Keratinocyte (primary cell): ENCODE measurements around the gene PLXNB2. TPM values are rescaled to one million over a fixed set of nuclear protein-coding genes. Genes with fewer than 3 reads are reported as not detected.

Experiments
- DNase-seq: peaks from one replicate; pipeline ENCODE4 v3.0.0-alpha.2; 2011; ENCODE audit warnings: low read depth, missing footprints, low spot score
- FAIRE-seq: peaks from 2 replicates; lab custom pipeline; 2011; peaks lifted over from hg19 to GRCh38; lab: Jason Lieb, UNC
- H2AFZ ChIP-seq: 2 replicates; pipeline ENCODE4 v1.6.0; 2012; ENCODE audit warnings: low read length, control low read depth, inconsistent platforms; ENCODE audit not compliant: control insufficient read depth
- H3K27ac ChIP-seq: 2 replicates; pipeline ENCODE4 v1.5.1; 2011; ENCODE audit warnings: low read length; ENCODE audit not compliant: control insufficient read depth, insufficient read depth
- H3K27me3 ChIP-seq: 3 replicates; pipeline ENCODE4 v1.6.0; 2011; ENCODE audit warnings: low read length; ENCODE audit not compliant: control insufficient read depth, insufficient read depth; ENCODE audit errors: extremely low read depth
- H3K36me3 ChIP-seq, 2 experiments: 2 replicates in 1 of 2; 3 replicates in 1 of 2; pipeline ENCODE4 v1.5.1; 2011; ENCODE audit warnings: low read length in 2 of 2, mild to moderate bottlenecking in 1 of 2; ENCODE audit not compliant: control insufficient read depth in 2 of 2, insufficient read depth in 2 of 2; ENCODE audit errors: extremely low read depth in 1 of 2
- H3K4me1 ChIP-seq: 3 replicates; pipeline ENCODE4 v1.5.1; 2011; ENCODE audit warnings: low read length; ENCODE audit not compliant: control insufficient read depth, insufficient read depth; ENCODE audit errors: extremely low read depth
- H3K4me2 ChIP-seq: 3 replicates; pipeline ENCODE4 v1.6.0; 2011; ENCODE audit warnings: low read depth, low read length; ENCODE audit not compliant: control insufficient read depth, insufficient read depth; ENCODE audit errors: extremely low read depth
- H3K4me3 ChIP-seq, 3 experiments: fragments of 200-600 bp in 1 of 3; sonication (generic) in 1 of 3; 2 replicates in 2 of 3; 3 replicates in 1 of 3; pipeline ENCODE4 v1.5.1; 2011 to 2016; ENCODE audit warnings: low read length in 3 of 3, mild to moderate bottlenecking in 3 of 3, control low read depth in 2 of 3, inconsistent platforms in 1 of 3, low read depth in 1 of 3, mixed read lengths in 1 of 3, mixed run types in 1 of 3, moderate library complexity in 1 of 3; ENCODE audit not compliant: control insufficient read depth in 2 of 3, insufficient read depth in 2 of 3; ENCODE audit errors: extremely low read depth in 1 of 3
- H3K79me2 ChIP-seq: 2 replicates; pipeline ENCODE4 v1.6.0; 2012; ENCODE audit warnings: low read length; ENCODE audit not compliant: control insufficient read depth, insufficient read depth
- H3K9ac ChIP-seq: 3 replicates; pipeline ENCODE4 v1.6.0; 2011; ENCODE audit warnings: low read length; ENCODE audit not compliant: control insufficient read depth, insufficient read depth; ENCODE audit errors: extremely low read depth
- H3K9me1 ChIP-seq: 3 replicates; pipeline ENCODE4 v1.6.0; 2011; ENCODE audit warnings: low read length; ENCODE audit not compliant: control insufficient read depth, insufficient read depth; ENCODE audit errors: extremely low read depth
- H3K9me3 ChIP-seq: 2 replicates; pipeline ENCODE4 v1.5.1; 2012; ENCODE audit warnings: low read depth, low read length; ENCODE audit not compliant: control insufficient read depth
- H4K20me1 ChIP-seq: 3 replicates; pipeline ENCODE4 v1.6.0; 2011; ENCODE audit warnings: low read length; ENCODE audit not compliant: control insufficient read depth, insufficient read depth; ENCODE audit errors: extremely low read depth
- CTCF ChIP-seq, 3 experiments: IDR thresholded peaks in 1 of 3; conservative IDR thresholded peaks in 1 of 3; optimal IDR thresholded peaks in 1 of 3; 2 replicates in 2 of 3; 3 replicates in 1 of 3; pipeline versions ENCODE3 to v1.5.1; 2011; ENCODE audit warnings: low read length in 3 of 3, mild to moderate bottlenecking in 3 of 3, moderate library complexity in 2 of 3, control low read depth in 1 of 3, inconsistent platforms in 1 of 3; ENCODE audit not compliant: insufficient read depth in 2 of 3; ENCODE audit errors: extremely low read depth in 1 of 3
- EZH2 ChIP-seq: IDR thresholded peaks from one replicate; pipeline ENCODE4 v1.6.1; 2012; ENCODE audit warnings: inconsistent platforms, mild to moderate bottlenecking, low read length, moderate library complexity
- dilution Hi-C: fragments of 300-500 bp; cut with MboI; formaldehyde crosslinking; loops from one replicate; pipeline ENCODE4 v1.7.0; 2020; ENCODE audit warnings: low sequenced_read_pairs; ENCODE audit not compliant: extremely low pct_ligation_motif_present
- polyA plus RNA-seq, 5 experiments: library from polyadenylated mRNA; depleted of rRNA in 3 of 5; stranded (reverse) in 3 of 5; stranded (forward) in 1 of 5; unstranded in 1 of 5; fragments of >200 nt; gene quantifications; 1 replicate in 1 of 5; 2 replicates in 3 of 5; 3 replicates in 1 of 5; pipeline versions ENCODE4 v1.2.1 to v1.2.3, GENCODE V29; 2011 to 2012; ENCODE audit warnings: missing spikeins in 2 of 5, low read depth in 1 of 5, low replicate concordance in 1 of 5

The PLXNB2 gene
- polyA plus RNA-seq, 1 donor (not counting 4 experiments of a cell fraction or from before 2014, with no cell fraction given): 44.3 TPM

GRCh38 chr22:50270666-50271394, 36.6 kb downstream of the PLXNB2 start:
- DNase-seq: no peak
- FAIRE-seq: no peak
- H3K27me3 ChIP-seq: peaks cover 5% of the 10 kb centered on the region
- H2AFZ ChIP-seq: no peak overlapping the region
- peaks cover 20% of the 10 kb centered on the region for H3K4me1 ChIP-seq
- H3K9ac ChIP-seq: no peak overlapping the region
- TF ChIP-seq CTCF (optimal IDR thresholded peaks at IDR 0.05 in 1 of 3, IDR thresholded peaks at IDR 0.05 in 1 of 3, conservative IDR thresholded peaks at IDR 0.05 in 1 of 3; ENCODE audit: extremely low read depth in 1 of 3, insufficient read depth in 2 of 3, low read length in 3 of 3): no peak
- peak; percentile 46 for TF ChIP-seq EZH2
- H4K20me1 ChIP-seq: peaks cover 6% of the 10 kb centered on the region
- H3K9me1 ChIP-seq: no peaks in the 10 kb centered on the region
- H3K4me3 ChIP-seq: peak overlapping the region; percentile 44 to 74 (median 59)
- H3K9me3 ChIP-seq: no peaks in the 10 kb centered on the region
- peaks cover 11 to 16% of the 10 kb centered on the region in 2 experiments for H3K36me3 ChIP-seq
- no peak overlapping the region for H3K27ac ChIP-seq
- peak overlapping the region; percentile 87 for H3K4me2 ChIP-seq
- dilution Hi-C loops: no loop called here
- H3K79me2 ChIP-seq: no peaks in the 10 kb centered on the region

DNA sequence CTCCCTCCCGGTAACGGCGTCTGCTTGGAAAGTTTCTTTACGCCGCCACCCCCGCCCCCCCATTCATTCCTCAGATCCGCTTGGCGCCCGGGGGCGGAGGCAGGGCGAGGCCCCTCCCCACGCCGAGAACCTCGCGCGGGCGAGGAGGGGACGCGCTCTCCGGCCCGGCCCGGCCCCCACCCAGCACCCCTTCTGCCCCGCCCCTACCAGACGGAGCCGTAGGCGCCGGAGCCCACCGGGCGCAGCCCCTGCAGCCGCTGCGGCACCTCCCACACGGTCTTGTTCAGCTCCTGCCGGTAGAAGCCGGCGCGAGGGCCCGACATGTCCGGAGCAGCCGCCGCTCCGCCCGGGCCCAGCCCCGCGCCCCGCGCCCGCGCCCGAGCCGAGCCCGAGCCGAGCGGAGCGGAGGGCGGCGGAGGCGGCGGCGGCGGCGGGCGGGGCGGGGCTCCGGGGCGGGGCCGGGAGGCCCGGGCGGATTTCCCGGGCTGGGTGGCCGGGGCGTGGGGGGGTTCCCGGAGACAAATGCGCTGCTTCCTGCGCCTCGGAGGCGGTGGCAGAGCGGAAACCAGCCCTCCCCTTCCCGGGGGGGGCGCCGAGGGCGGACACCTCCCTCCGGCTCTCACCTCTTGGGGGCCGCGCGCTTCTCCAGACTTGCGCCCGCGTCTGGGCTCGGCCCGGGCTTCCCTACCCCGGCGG, 37.3 kb downstream of the PLXNB2 start, which contains the start of gene MAPK11:
MAPK11 (minus strand) TSS at position 411 of the 696 bp plus-strand sequence; CDS start at position 323, 88 bp downstream.
- dilution Hi-C loops: no loop called here

More for the DNA sequence above, 37.3 kb downstream of the PLXNB2 start, which contains the start of gene MAPK11:
- Histone ChIP-seq H3K9me1 (no peaks in the 10 kb centered on the region), H4K20me1 (peaks cover 6% of the 10 kb centered on the region), H3K4me2 (peak within 1 kb of the TSS; percentile 87), H3K4me1 (peaks cover 20% of the 10 kb centered on the region), H3K27me3 (peaks cover 5% of the 10 kb centered on the region), H3K36me3 (peaks cover 4 to 11% of the 10 kb centered on the region in 2 experiments), H3K79me2 (no peaks in the 10 kb centered on the region), H3K4me3 (peak within 1 kb of the TSS; percentile 44 to 74 (median 59)), H3K9me3 (no peaks in the 10 kb centered on the region), H3K9ac (peak within 1 kb of the TSS; percentile 15), H2AFZ (no peak within 1 kb of the TSS), H3K27ac (no peak within 1 kb of the TSS)
- no peak for FAIRE-seq
- DNase-seq: no peak
- TF ChIP-seq EZH2: no peak
- no peak for TF ChIP-seq CTCF (optimal IDR thresholded peaks at IDR 0.05 in 1 of 3, IDR thresholded peaks at IDR 0.05 in 1 of 3, conservative IDR thresholded peaks at IDR 0.05 in 1 of 3; ENCODE audit: extremely low read depth in 1 of 3, insufficient read depth in 2 of 3, low read length in 3 of 3)
